Ovary (tissue), 3 donors: ENCODE data around the gene GPR162.

Source experiments
- POLR2A ChIP-seq: fragments of 450-650 bp; IDR thresholded peaks from one replicate; pipeline ENCODE4 v1.6.1; 2017; ENCODE audit warnings: antibody characterized with exemption, mild to moderate bottlenecking, moderate library complexity
- TF ChIP-seq, protein P1 (sequence below), 3 donors: fragments of 450-650 bp in 2 of 3; fragments of 200-600 bp in 1 of 3; IDR thresholded peaks; one replicate each; pipeline versions ENCODE4 v1.5.1 to v1.8.0; 2016 to 2022; ENCODE audit warnings: antibody characterized with exemption in 3 of 3, mild to moderate bottlenecking in 1 of 3
- donor health status: DM: no; HTN: no; CAD: no.

DNA sequence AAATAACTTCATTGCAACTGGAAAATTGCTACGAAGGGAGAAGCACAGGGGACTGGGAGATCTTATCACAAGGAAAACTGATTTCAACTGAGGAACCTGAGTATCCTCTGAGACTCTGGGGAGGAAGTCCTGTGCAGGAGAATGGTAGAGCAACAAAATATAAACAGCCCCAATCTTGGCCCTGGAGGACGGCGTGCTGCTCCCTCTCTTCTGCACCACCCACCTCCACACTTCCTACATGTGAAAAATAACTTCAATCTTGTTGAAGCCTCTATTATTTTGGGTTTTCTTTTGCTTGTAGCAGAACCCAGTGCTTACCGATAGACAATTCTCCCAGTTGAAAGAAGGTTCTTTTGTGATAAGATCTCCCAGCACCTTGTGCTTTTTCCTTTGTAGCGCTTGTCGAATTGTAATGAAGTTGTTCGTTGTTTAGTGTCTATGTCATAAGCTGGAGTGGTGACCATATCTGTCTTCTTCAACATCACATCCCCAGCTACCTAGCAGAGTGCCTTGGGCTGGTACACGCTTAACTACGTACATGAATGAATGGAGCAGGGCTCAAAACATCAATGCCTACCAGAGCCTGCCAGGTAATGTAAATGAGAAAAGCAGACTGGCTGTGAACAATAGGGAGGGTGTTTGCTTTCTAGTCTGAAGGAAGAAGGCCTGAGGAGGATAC lies 35.1 kb upstream of the GPR162 start:
- TF ChIP-seq, protein P1, sequence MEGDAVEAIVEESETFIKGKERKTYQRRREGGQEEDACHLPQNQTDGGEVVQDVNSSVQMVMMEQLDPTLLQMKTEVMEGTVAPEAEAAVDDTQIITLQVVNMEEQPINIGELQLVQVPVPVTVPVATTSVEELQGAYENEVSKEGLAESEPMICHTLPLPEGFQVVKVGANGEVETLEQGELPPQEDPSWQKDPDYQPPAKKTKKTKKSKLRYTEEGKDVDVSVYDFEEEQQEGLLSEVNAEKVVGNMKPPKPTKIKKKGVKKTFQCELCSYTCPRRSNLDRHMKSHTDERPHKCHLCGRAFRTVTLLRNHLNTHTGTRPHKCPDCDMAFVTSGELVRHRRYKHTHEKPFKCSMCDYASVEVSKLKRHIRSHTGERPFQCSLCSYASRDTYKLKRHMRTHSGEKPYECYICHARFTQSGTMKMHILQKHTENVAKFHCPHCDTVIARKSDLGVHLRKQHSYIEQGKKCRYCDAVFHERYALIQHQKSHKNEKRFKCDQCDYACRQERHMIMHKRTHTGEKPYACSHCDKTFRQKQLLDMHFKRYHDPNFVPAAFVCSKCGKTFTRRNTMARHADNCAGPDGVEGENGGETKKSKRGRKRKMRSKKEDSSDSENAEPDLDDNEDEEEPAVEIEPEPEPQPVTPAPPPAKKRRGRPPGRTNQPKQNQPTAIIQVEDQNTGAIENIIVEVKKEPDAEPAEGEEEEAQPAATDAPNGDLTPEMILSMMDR (IDR thresholded peaks at IDR 0.05), result no peak
- no peak for TF ChIP-seq POLR2A
